ENCODE data around the gene ZG16B. TPM values are rescaled to one million over a fixed set of nuclear protein-coding genes. Genes with fewer than 3 reads are reported as not detected.

Gene ZG16B
- total and polyA plus RNA-seq, 2 donors (not counting 1 experiment from before 2014, with no cell fraction given), result not detected

GRCh38 chr16:2867987-2868789 is 38.1 kb downstream of the ZG16B start:
- H2AFZ ChIP-seq (ENCODE audit: low read length), result peak overlapping the region; percentile 97
- DNase-seq (ENCODE audit: low read depth in 2 of 2), result peak; percentile 91 to 92
- TF ChIP-seq CTCF (conservative IDR thresholded peaks at IDR 0.05 in 1 of 2, IDR thresholded peaks at IDR 0.05 in 1 of 2; ENCODE audit: low read depth in 1 of 2, low read length in 2 of 2) (peak; percentile 85 to 88), EZH2 (IDR thresholded peaks at IDR 0.05; ENCODE audit: low read length, missing control alignments) (no peak)

GRCh38 chr16:2871926-2872325 is 41.8 kb downstream of the ZG16B start:
- no peak overlapping the region for H3K27ac ChIP-seq (ENCODE audit: insufficient read depth, low read length)
- H3K27me3 ChIP-seq (ENCODE audit: control insufficient read depth, insufficient read depth, low read length), result no peaks in the 10 kb centered on the region
- H3K36me3 ChIP-seq (ENCODE audit: control insufficient read depth, insufficient read depth, low read length), result no peaks in the 10 kb centered on the region
- no peak overlapping the region for H2AFZ ChIP-seq (ENCODE audit: low read length)
- no peaks in the 10 kb centered on the region for H3K4me1 ChIP-seq (ENCODE audit: control insufficient read depth, extremely low read depth, insufficient read depth, low read length)
- no peaks in the 10 kb centered on the region for H4K20me1 ChIP-seq (ENCODE audit: control insufficient read depth, extremely low read depth, insufficient read depth, low read length)
- no peak for TF ChIP-seq EZH2 (IDR thresholded peaks at IDR 0.05; ENCODE audit: low read length, missing control alignments)
- no peak for TF ChIP-seq CTCF (conservative IDR thresholded peaks at IDR 0.05 in 1 of 2, IDR thresholded peaks at IDR 0.05 in 1 of 2; ENCODE audit: low read depth in 1 of 2, low read length in 2 of 2)
- H3K9ac ChIP-seq (ENCODE audit: insufficient read depth, low read length), result no peak overlapping the region
- H3K4me2 ChIP-seq (ENCODE audit: extremely low read depth, insufficient read depth, low read length), result no peak overlapping the region
- DNase-seq (ENCODE audit: low read depth in 2 of 2), result no peak
- H3K4me3 ChIP-seq (replicated peaks in 1 of 4; ENCODE audit: control extremely low read depth in 1 of 4, insufficient read depth in 1 of 4, low read depth in 3 of 4, low read length in 4 of 4), result no peak overlapping the region
- H3K9me3 ChIP-seq (ENCODE audit: control insufficient read depth, insufficient read depth, low read depth, low read length), result no peaks in the 10 kb centered on the region
- H3K79me2 ChIP-seq (ENCODE audit: control insufficient read depth, insufficient read depth, low read length), result no peaks in the 10 kb centered on the region

More at GRCh38 chr16:2867987-2868789, 38.1 kb downstream of the ZG16B start:
- Histone ChIP-seq H3K9me3 (ENCODE audit: control insufficient read depth, insufficient read depth, low read depth, low read length) (no peaks in the 10 kb centered on the region), H4K20me1 (ENCODE audit: control insufficient read depth, extremely low read depth, insufficient read depth, low read length) (no peaks in the 10 kb centered on the region), H3K79me2 (ENCODE audit: control insufficient read depth, insufficient read depth, low read length) (no peaks in the 10 kb centered on the region), H3K36me3 (ENCODE audit: control insufficient read depth, insufficient read depth, low read length) (no peaks in the 10 kb centered on the region), H3K4me3 (replicated peaks in 1 of 4; ENCODE audit: control extremely low read depth in 1 of 4, insufficient read depth in 1 of 4, low read depth in 3 of 4, low read length in 4 of 4) (peak overlapping the region; percentile 32 to 77 (median 60)), H3K27ac (ENCODE audit: insufficient read depth, low read length) (peak overlapping the region; percentile 91), H3K4me1 (ENCODE audit: control insufficient read depth, extremely low read depth, insufficient read depth, low read length) (no peaks in the 10 kb centered on the region), H3K9ac (ENCODE audit: insufficient read depth, low read length) (peak overlapping the region; percentile 84), H3K27me3 (ENCODE audit: control insufficient read depth, insufficient read depth, low read length) (no peaks in the 10 kb centered on the region), H3K4me2 (ENCODE audit: extremely low read depth, insufficient read depth, low read length) (peak overlapping the region; percentile 75)

GRCh38 chr16:2874032-2874911 is 44.2 kb downstream of the ZG16B start:
- no peak for TF ChIP-seq CTCF (conservative IDR thresholded peaks at IDR 0.05 in 1 of 2, IDR thresholded peaks at IDR 0.05 in 1 of 2; ENCODE audit: low read depth in 1 of 2, low read length in 2 of 2)
- no peak for TF ChIP-seq EZH2 (IDR thresholded peaks at IDR 0.05; ENCODE audit: low read length, missing control alignments)
- Histone ChIP-seq H3K4me3 (replicated peaks in 1 of 4; ENCODE audit: control extremely low read depth in 1 of 4, insufficient read depth in 1 of 4, low read depth in 3 of 4, low read length in 4 of 4) (no peak overlapping the region), H2AFZ (ENCODE audit: low read length) (no peak overlapping the region), H3K79me2 (ENCODE audit: control insufficient read depth, insufficient read depth, low read length) (no peaks in the 10 kb centered on the region), H3K4me2 (ENCODE audit: extremely low read depth, insufficient read depth, low read length) (peak overlapping the region; percentile 8), H3K27me3 (ENCODE audit: control insufficient read depth, insufficient read depth, low read length) (no peaks in the 10 kb centered on the region), H3K27ac (ENCODE audit: insufficient read depth, low read length) (no peak overlapping the region), H4K20me1 (ENCODE audit: control insufficient read depth, extremely low read depth, insufficient read depth, low read length) (no peaks in the 10 kb centered on the region), H3K36me3 (ENCODE audit: control insufficient read depth, insufficient read depth, low read length) (no peaks in the 10 kb centered on the region), H3K9ac (ENCODE audit: insufficient read depth, low read length) (no peak overlapping the region), H3K9me3 (ENCODE audit: control insufficient read depth, insufficient read depth, low read depth, low read length) (no peaks in the 10 kb centered on the region), H3K4me1 (ENCODE audit: control insufficient read depth, extremely low read depth, insufficient read depth, low read length) (no peaks in the 10 kb centered on the region)
- DNase-seq (ENCODE audit: low read depth in 2 of 2), result no peak
